SK-N-MC (cell line): ENCODE measurements around the gene PSMB9.

Source experiments
- EZH2 ChIP-seq: fragments of 200-600 bp; sonication (generic); IDR thresholded peaks from one replicate; pipeline ENCODE4 v1.6.1; 2017; ENCODE audit warnings: antibody characterized with exemption
- POLR2AphosphoS5 ChIP-seq: IDR thresholded peaks from 2 replicates; pipeline ENCODE4 v1.6.1; 2012; ENCODE audit warnings: mild to moderate bottlenecking, low read depth, low read length, borderline replicate concordance

DNA sequence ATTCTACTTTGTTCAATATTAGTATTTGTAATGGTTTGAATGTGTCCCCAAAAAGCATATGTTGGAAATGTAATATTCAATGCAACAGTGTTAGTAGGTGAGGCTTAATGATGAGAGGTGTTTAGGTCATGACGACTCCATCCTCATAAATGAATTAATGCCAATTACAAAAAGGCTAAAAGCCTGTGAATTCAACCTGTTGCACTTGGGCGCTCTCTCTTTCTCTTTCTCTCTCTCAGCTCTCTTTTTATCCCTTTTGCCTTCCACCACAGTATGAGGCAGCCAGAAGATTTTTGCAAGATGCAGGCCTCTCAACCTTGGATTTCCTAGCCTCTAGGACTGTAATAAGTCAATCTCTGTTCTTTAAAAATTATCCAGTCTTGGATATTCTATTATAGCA is 34.6 kb downstream of the PSMB9 start:
- no peak for TF ChIP-seq POLR2AphosphoS5
- no peak for TF ChIP-seq EZH2
